Endothelial cell (in vitro differentiated cells): ENCODE measurements around the gene TGM1. TPM values are rescaled to one million over a fixed set of nuclear protein-coding genes. Genes with fewer than 3 reads are reported as not detected.

Experiments
- DNase-seq: peaks from one replicate; pipeline ENCODE4 v3.0.0; 2021; ENCODE audit warnings: low spot score
- H3K27ac Mint-ChIP-seq: one replicate; pipeline ENCODE4 v1.8.0; 2021; ENCODE audit warnings: mixed read lengths, inconsistent platforms; ENCODE audit not compliant: unreplicated experiment
- H3K27me3 Mint-ChIP-seq: one replicate; pipeline ENCODE4 v1.8.0; 2021; ENCODE audit warnings: mild to moderate bottlenecking, moderate library complexity, mixed read lengths, inconsistent platforms; ENCODE audit not compliant: unreplicated experiment
- H3K36me3 Mint-ChIP-seq: one replicate; pipeline ENCODE4 v1.8.0; 2021; ENCODE audit warnings: mild to moderate bottlenecking, low read depth, mixed read lengths, inconsistent platforms; ENCODE audit not compliant: unreplicated experiment
- H3K4me1 Mint-ChIP-seq: one replicate; pipeline ENCODE4 v1.8.0; 2021; ENCODE audit warnings: mild to moderate bottlenecking, mixed read lengths, inconsistent platforms; ENCODE audit not compliant: unreplicated experiment
- H3K4me3 Mint-ChIP-seq: one replicate; pipeline ENCODE4 v1.8.0; 2021; ENCODE audit warnings: mild to moderate bottlenecking, mixed read lengths, inconsistent platforms; ENCODE audit not compliant: unreplicated experiment
- H3K9me3 Mint-ChIP-seq: one replicate; pipeline ENCODE4 v1.8.0; 2021; ENCODE audit warnings: mixed read lengths, inconsistent platforms; ENCODE audit not compliant: unreplicated experiment
- CTCF ChIP-seq: fragments of 200-600 bp; sonication (generic); IDR thresholded peaks from one replicate; pipeline ENCODE4 v1.5.0; 2021; ENCODE audit warnings: antibody characterized with exemption; ENCODE audit not compliant: unreplicated experiment
- total RNA-seq: library from RNA; stranded (reverse); fragmentation: NEBNext Ultra II Directional; extraction: Animal tissue kit (Norgen Biotek cat#: 25700); gene quantifications from one replicate; pipeline ENCODE4 v1.2.1, GENCODE V29; 2021; ENCODE audit not compliant: unreplicated experiment

The TGM1 gene
- total RNA-seq, 1 donor from 2014 or later: 1.7 TPM

- Mint-ChIP-seq H3K4me1 (peaks cover 12% of the 10 kb centered on the region), H3K36me3 (peaks cover 18% of the 10 kb centered on the region), H3K27me3 (peaks cover 10% of the 10 kb centered on the region), H3K27ac (peak overlapping the region; percentile 67), H3K9me3 (no peaks in the 10 kb centered on the region), H3K4me3 (peak overlapping the region; percentile 89)
- TF ChIP-seq CTCF: no peak
- DNase-seq: no peak
These were observed 7.7 kb upstream of the TGM1 start for GRCh38 chr14:24270537-24271133.

GRCh38 chr14:24269910-24270536, 7.0 kb upstream of the TGM1 start:
- Mint-ChIP-seq H3K27me3 (peaks cover 9% of the 10 kb centered on the region), H3K4me3 (peak overlapping the region; percentile 89), H3K36me3 (peaks cover 15% of the 10 kb centered on the region), H3K4me1 (peaks cover 12% of the 10 kb centered on the region), H3K27ac (peak overlapping the region; percentile 30), H3K9me3 (no peaks in the 10 kb centered on the region)
- no peak for DNase-seq
- no peak for TF ChIP-seq CTCF

GRCh38 chr14:24269368-24269767, 6.4 kb upstream of the TGM1 start:
- Mint-ChIP-seq H3K36me3 (peaks cover 14% of the 10 kb centered on the region), H3K4me1 (peaks cover 12% of the 10 kb centered on the region), H3K9me3 (no peaks in the 10 kb centered on the region), H3K4me3 (no peak overlapping the region), H3K27me3 (peaks cover 9% of the 10 kb centered on the region), H3K27ac (no peak overlapping the region)
- no peak for TF ChIP-seq CTCF
- DNase-seq: no peak

GRCh38 chr14:24268225-24268624, 5.2 kb upstream of the TGM1 start:
- Mint-ChIP-seq H3K9me3 (no peaks in the 10 kb centered on the region), H3K27ac (no peak overlapping the region), H3K27me3 (peaks cover 9% of the 10 kb centered on the region), H3K4me3 (no peak overlapping the region), H3K36me3 (peaks cover 14% of the 10 kb centered on the region), H3K4me1 (peaks cover 12% of the 10 kb centered on the region)
- TF ChIP-seq CTCF: no peak
- DNase-seq: no peak

- H3K4me1 Mint-ChIP-seq: peaks cover 9% of the 10 kb centered on the region
- no peaks in the 10 kb centered on the region for H3K9me3 Mint-ChIP-seq
- H3K27ac Mint-ChIP-seq: peak overlapping the region; percentile 38
- H3K27me3 Mint-ChIP-seq: peaks cover 9% of the 10 kb centered on the region
- DNase-seq: no peak
- peaks cover 14% of the 10 kb centered on the region for H3K36me3 Mint-ChIP-seq
- no peak for TF ChIP-seq CTCF
- peak overlapping the region; percentile 29 for H3K4me3 Mint-ChIP-seq
These were observed 4.5 kb upstream of the TGM1 start for GRCh38 chr14:24267516-24267915.
